Measurements from ENCODE around the gene IPMK.
A peak's percentile ranks its signal among the peaks of the same experiment; 100 is the strongest.

The IPMK gene

DNA sequence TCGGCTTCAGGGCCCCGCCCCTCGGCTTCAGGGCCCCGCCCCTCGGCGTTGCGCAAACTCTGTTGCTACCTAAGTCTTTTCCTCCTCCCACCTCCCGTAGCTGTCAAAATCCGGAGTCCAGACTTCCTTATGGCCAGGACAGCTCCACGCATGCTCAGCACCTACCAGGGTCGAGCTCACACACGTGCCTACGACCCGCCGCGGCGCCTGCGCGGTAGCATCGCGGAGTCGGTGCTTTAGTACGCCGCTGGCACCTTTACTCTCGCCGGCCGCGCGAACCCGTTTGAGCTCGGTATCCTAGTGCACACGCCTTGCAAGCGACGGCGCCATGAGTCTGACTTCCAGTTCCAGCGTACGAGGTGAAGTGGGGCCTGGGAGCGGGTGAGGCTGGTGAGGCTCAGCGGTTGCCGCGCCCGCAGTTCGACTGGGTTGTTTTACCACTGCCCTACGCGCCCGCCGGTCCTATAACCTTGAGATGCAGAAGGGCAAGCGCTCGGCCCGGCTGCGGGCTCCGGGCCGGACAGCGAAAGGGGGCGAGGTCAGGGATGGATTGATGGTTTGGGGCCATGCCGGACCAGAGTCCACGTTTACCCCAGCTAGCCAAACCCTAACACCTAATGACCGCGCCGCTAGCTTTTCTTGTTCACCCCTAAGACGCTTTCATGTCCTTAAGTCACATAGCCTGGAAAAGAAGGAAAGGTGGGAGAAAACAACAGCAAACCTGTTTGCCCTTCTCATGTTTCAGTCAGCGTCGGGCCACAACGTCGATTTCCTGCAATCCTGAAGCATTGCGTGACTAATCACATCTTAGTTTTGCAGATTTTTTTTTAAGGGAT lies 1.5 kb upstream of the IPMK start, which contains the start of gene CISD1:
Gene CISD1 (plus strand): TSS at position 217 of the 836 bp plus-strand sequence. CDS start 112 bp downstream, at position 329.
- DNase-seq (ENCODE audit: low spot score), result peak; percentile 98
- peak within 1 kb of the TSS; percentile 61 for H3K4me3 ChIP-seq (ENCODE audit: severe bottlenecking)
- peaks cover 14% of the 10 kb centered on the region for H3K4me1 ChIP-seq (ENCODE audit: insufficient read depth, poor library complexity, severe bottlenecking)
- no peaks in the 10 kb centered on the region for H3K36me3 ChIP-seq (ENCODE audit: low read depth)
- peak; percentile 69 for ATAC-seq (ENCODE audit: low read depth)
- no peaks in the 10 kb centered on the region for H3K9me3 ChIP-seq (ENCODE audit: severe bottlenecking)
- H3K27ac ChIP-seq (ENCODE audit: poor library complexity, severe bottlenecking), result peak within 1 kb of the TSS; percentile 89
- TF ChIP-seq, protein P1, sequence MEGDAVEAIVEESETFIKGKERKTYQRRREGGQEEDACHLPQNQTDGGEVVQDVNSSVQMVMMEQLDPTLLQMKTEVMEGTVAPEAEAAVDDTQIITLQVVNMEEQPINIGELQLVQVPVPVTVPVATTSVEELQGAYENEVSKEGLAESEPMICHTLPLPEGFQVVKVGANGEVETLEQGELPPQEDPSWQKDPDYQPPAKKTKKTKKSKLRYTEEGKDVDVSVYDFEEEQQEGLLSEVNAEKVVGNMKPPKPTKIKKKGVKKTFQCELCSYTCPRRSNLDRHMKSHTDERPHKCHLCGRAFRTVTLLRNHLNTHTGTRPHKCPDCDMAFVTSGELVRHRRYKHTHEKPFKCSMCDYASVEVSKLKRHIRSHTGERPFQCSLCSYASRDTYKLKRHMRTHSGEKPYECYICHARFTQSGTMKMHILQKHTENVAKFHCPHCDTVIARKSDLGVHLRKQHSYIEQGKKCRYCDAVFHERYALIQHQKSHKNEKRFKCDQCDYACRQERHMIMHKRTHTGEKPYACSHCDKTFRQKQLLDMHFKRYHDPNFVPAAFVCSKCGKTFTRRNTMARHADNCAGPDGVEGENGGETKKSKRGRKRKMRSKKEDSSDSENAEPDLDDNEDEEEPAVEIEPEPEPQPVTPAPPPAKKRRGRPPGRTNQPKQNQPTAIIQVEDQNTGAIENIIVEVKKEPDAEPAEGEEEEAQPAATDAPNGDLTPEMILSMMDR (IDR thresholded peaks at IDR 0.05; ENCODE audit: poor library complexity, severe bottlenecking), result no peak
- H3K27me3 ChIP-seq (ENCODE audit: insufficient read depth, poor library complexity, severe bottlenecking), result no peaks in the 10 kb centered on the region

DNA sequence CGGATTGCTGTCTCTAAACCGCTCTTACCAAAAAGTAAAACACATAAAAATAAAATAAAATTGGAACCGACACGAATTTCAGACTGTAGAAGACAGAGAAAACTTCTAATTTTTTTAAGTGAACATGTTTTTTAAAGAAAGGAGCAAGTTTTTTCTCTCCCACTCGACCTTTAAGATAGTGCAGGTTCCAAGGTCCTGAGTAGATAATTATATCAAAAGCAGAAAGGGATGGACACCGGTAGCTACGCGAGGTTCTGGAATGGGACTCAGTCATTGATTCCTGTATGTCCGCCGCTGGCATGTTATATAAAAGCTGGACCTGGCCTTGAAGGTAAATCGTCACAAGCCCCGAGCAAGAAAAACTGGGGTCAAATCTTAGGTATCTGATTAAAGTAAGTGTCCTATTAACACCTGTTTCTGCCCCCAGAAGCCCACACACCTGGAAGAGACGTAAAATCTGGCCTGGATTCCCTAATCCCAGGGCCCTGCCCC lies 806 bp upstream of the IPMK start:
- DNase-seq (ENCODE audit: low spot score) (peak; percentile 60), ATAC-seq (ENCODE audit: low read depth) (peak; percentile 40)
- peak overlapping the region; percentile 89 for H3K27ac ChIP-seq (ENCODE audit: poor library complexity, severe bottlenecking)
- no peaks in the 10 kb centered on the region for H3K27me3 ChIP-seq (ENCODE audit: insufficient read depth, poor library complexity, severe bottlenecking)
- H3K9me3 ChIP-seq (ENCODE audit: severe bottlenecking), result no peaks in the 10 kb centered on the region
- H3K36me3 ChIP-seq (ENCODE audit: low read depth), result no peaks in the 10 kb centered on the region
- TF ChIP-seq, protein P1 (IDR thresholded peaks at IDR 0.05; ENCODE audit: poor library complexity, severe bottlenecking), result no peak
- peak overlapping the region; percentile 61 for H3K4me3 ChIP-seq (ENCODE audit: severe bottlenecking)
- H3K4me1 ChIP-seq (ENCODE audit: insufficient read depth, poor library complexity, severe bottlenecking), result peaks cover 14% of the 10 kb centered on the region

DNA sequence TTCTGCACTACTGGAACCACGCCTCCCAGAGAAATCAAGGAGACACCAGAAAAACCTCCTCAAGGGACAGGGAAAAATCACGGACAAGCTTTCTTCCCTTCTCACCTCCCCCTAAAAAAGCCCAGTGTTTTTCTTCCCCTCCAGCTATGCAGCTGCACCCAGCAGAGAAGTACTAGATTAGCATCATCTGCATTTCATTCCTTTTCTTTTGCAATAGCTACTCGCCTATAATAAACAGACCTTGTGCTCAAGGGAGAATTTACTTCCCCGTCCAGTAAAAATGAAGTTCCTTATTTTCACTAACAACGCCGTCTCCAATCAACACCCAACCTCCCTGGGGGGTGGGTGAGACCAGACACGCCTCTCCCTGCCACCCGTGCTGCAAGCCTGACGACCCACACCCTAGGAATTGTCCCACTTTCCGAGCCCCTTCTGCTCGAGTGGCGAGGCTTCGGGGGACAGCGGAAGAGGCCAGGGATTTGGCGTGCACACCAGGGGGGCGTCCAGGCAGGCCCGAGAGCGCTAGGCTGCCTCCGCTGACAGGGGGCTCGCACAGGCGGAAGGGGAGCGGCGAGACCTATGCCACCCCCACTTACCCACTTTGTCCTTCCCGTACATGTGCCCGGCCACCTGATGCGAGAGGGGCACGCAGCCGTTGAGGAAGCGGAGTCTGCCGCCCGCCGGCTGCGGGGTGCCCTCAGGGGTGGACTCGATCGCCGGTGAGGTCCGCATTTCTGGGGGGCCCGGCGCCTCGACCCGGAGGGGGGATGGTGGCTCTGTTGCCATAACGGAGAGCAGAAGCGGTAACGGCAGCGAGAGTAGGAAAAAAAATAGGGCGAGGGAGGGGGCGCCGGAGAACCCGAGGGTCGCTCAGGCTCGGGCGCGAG lies 625 bp downstream of the IPMK start:
- peak; percentile 64 for DNase-seq (ENCODE audit: low spot score)
- Histone ChIP-seq H3K27ac (ENCODE audit: poor library complexity, severe bottlenecking) (peak overlapping the region; percentile 89), H3K27me3 (ENCODE audit: insufficient read depth, poor library complexity, severe bottlenecking) (no peaks in the 10 kb centered on the region), H3K4me3 (ENCODE audit: severe bottlenecking) (peak overlapping the region; percentile 61), H3K36me3 (ENCODE audit: low read depth) (no peaks in the 10 kb centered on the region), H3K4me1 (ENCODE audit: insufficient read depth, poor library complexity, severe bottlenecking) (peaks cover 14% of the 10 kb centered on the region), H3K9me3 (ENCODE audit: severe bottlenecking) (no peaks in the 10 kb centered on the region)
- TF ChIP-seq, protein P1 (IDR thresholded peaks at IDR 0.05; ENCODE audit: poor library complexity, severe bottlenecking), result no peak
- peak; percentile 1; the same call in 1 of the 3 replicates for ATAC-seq (ENCODE audit: low read depth)

DNA sequence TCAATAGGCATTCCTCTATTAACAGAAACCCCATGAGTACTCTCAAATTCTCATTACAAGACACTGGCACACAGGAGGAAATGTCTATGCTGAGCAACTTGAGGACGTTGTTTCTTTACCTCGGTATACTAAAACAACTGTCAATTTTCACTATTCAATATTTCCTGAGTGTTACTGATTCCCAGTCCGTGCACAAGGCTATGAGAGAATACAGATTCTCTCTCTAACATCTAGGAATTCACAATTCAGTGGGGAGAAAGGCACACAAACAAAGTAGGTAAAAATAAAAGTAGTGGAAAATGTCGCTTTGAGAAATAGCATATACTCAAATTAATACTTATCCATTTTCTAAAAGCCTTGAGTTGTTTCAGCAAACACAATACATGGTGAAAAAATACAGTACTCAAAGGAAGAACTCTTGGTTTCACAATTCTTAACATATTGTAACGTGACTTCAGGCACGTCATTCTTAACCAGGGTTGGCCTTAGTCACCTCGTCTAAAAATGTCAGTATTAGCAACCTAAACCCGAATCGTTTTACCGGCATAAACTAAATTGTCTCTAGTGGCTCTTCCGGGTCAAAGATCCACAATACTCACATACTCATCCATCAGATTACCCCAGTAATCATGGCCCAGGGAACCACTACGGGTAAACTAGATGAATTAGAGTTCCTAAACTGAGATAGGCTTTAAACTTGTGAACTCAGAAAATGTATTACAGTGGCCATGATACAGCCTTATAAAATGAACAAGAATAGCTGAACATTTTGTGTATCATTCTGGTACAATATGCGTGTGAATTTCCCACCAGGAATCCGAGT lies 1.5 kb downstream of the IPMK start:
- TF ChIP-seq, protein P1 (IDR thresholded peaks at IDR 0.05; ENCODE audit: poor library complexity, severe bottlenecking), result no peak
- no peaks in the 10 kb centered on the region for H3K36me3 ChIP-seq (ENCODE audit: low read depth)
- H3K4me3 ChIP-seq (ENCODE audit: severe bottlenecking), result peak overlapping the region; percentile 61
- DNase-seq (ENCODE audit: low spot score), result no peak
- peaks cover 14% of the 10 kb centered on the region for H3K4me1 ChIP-seq (ENCODE audit: insufficient read depth, poor library complexity, severe bottlenecking)
- no peak for ATAC-seq (ENCODE audit: low read depth)
- H3K9me3 ChIP-seq (ENCODE audit: severe bottlenecking), result no peaks in the 10 kb centered on the region
- no peaks in the 10 kb centered on the region for H3K27me3 ChIP-seq (ENCODE audit: insufficient read depth, poor library complexity, severe bottlenecking)
- peak overlapping the region; percentile 89 for H3K27ac ChIP-seq (ENCODE audit: poor library complexity, severe bottlenecking)
